ENCODE data around the gene PIGU. TPM values are rescaled to one million over a fixed set of nuclear protein-coding genes. Genes with fewer than 3 reads are reported as not detected.
A peak's percentile ranks its signal among the peaks of the same experiment; 100 is the strongest.
"Not testable (repeated sequence)": the region's sequence is repeated elsewhere in the genome, so short reads cannot be mapped to it uniquely, and the experiment has no call there.

PIGU gene, protein sequence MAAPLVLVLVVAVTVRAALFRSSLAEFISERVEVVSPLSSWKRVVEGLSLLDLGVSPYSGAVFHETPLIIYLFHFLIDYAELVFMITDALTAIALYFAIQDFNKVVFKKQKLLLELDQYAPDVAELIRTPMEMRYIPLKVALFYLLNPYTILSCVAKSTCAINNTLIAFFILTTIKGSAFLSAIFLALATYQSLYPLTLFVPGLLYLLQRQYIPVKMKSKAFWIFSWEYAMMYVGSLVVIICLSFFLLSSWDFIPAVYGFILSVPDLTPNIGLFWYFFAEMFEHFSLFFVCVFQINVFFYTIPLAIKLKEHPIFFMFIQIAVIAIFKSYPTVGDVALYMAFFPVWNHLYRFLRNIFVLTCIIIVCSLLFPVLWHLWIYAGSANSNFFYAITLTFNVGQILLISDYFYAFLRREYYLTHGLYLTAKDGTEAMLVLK
- 14.5 TPM for total RNA-seq
- long read RNA-seq, transcript PIGU-201 (12 exons, 1,632 nt): major isoform, 13 of 15 reads
- long read RNA-seq, partial matches to known transcripts: 1 of 15 reads
- long read RNA-seq, other reads (novel, unspliced or antisense): 1 of 15 reads

DNA sequence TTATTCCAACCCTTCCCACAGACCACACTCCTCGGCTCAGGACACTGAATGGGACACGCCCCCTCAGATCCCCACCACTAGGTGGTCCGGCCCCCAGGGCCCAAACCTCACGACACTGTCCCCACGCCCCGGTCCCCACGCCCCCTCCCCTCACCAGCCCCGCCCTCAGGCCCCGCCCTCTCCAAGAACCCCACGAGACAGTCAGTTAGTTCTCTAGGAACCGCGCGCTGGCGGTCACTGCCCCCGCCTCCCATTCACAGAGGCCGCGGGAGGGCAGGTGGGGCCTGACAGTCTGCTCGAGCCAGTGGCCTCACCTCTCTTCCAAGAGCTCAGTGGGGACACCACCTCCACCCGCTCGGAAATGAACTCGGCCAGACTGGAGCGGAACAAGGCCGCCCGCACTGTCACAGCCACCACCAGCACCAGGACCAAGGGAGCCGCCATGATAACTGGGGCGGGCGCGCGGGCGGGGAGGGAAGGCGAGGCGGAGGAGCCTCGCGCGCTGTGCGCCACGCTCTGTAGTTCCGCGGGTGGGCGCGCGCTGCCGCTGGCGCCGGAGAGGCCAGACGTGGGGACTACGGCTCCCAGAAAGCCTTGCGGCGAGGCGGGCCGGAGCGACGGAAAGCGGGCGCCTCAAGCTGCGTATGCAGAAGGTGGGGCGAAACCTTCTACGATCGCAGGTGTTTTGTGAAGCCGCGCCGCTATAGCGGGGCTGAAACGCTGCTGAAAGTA, at the start of gene PIGU:
Gene PIGU (minus strand): TSS at position 451 of the 732 bp plus-strand sequence. CDS start 7 bp downstream, at position 444.
- DNase-seq (peak; percentile 98), ATAC-seq (peak; percentile 99)
- intact Hi-C loops (cut with micrococcal nuclease): no loop called here

- ATAC-seq (peak; percentile 79), DNase-seq (no peak)
- intact Hi-C loops (cut with micrococcal nuclease): no loop called here
Measured at GRCh38 chr20:34724172-34724571, 47.3 kb upstream of the PIGU start.

GRCh38 chr20:34722560-34722959, 45.7 kb upstream of the PIGU start:
- ATAC-seq; DNase-seq; intact Hi-C loops (cut with micrococcal nuclease): not testable (repeated sequence)

DNA sequence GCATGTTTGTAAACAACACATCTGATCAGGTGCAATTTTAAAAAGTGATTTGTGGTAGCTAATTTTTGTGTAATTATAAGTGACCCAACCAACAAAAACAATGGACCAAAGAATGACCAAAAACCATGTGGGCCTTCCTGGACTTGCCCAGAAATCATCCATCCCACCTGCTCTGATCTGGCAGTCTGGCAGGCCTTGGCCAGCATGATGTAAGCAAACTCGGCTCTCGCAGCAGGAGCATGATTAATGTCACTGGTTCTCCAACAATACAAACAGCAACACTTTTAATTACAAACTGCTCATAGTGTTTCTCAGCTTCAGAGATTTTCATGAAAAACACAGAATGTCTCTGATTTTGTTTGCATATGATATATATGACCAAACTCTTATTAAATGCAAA, 43.4 kb upstream of the PIGU start:
- no peak for DNase-seq
- ATAC-seq: no peak
- intact Hi-C loops (cut with micrococcal nuclease): no loop called here

DNA sequence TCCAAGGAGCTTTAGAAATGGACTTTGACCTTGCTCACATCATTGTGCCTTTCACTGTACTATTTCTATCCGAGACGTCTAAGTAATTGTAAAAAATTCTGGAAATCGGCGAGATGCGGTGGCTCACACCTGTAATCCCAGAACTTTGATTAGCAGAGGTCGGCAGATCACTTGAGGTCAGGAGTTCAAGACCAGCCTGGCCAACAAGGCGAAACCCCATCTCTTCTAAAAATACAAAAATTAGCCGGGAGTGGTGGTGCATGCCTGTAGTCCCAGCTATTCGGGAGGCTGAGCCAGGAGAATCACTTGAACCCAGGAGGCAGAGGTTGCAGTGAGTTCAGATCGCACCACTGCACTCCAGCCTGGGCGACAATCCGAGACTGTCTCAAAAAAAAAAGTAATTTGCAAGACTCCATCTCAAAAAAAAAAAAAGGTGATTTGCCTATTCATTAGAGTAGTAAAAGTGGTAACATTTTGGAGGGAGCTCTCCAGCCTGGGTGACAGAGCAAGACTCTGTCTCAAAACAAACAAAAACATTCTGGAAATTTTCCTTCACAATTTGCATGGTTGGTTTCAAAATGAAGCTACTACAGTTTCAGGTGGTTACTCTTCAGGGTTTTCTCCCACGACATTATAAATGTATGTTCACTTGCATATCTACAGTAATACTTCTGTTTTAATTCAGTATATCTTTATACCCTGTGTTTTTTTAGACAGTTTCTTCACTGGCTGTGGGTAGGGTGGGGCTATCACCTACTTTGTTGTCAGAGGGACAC, 42.5 kb upstream of the PIGU start:
- intact Hi-C loops (cut with micrococcal nuclease); DNase-seq; ATAC-seq: not testable (repeated sequence)

DNA sequence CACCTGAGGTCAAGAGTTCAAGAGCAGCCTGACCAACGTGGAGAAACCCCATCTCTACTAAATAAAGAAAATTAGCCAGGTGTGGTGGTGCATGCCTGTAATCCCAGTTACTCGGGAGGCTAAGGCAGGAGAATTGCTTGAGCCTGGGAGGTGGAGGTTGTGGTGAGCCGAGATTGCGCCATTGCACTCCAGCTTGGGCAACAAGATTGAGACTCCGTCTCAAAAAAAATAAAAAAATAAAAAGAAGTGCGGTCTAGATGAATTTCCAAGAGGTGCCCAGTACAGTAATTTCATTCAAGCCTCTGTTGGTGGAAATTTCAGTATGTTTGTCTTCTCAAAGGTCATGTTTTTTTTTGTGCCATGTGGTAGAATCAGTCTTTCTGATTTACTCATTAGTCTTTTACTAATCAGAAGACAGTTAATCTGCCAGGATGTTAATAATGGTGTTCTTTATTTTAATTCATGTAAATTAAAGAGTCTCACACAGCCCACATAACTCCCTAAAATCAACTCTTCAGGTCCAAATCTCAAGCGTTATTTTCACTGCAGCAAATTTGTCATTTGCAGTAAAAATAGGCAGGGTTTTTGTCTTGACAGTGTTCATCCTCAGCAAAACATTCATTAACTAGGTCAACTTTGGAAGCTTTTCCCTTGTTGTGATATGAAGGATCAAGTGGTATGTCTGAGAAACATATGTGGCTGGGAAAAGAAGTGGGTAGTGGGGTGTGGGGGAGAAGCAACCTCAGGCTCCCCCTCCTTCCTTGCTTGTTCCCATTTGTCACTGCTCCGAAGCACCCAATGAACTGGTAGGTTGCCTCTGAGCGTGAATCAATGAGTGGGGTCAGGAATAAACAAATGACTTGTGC, 40.6 kb upstream of the PIGU start:
- no peak for DNase-seq
- ATAC-seq: no peak
- intact Hi-C loops (cut with micrococcal nuclease): no loop called here

DNA sequence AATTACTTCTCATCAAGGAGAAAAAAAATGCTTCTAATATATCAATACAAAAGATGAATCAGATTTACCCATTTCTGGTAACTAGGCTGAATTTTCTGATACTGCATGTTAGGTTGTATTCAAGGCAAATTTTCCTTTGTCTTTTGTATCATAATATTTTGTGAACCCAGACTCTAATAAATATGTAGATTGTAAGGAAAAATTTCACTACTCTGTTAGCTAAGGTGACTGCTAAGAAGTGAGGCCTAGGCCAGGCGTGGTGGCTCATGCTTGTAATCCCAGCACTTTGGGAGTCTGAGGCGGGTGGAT, 40.0 kb upstream of the PIGU start:
- no peak for DNase-seq
- intact Hi-C loops (cut with micrococcal nuclease): no loop called here
- no peak for ATAC-seq

DNA sequence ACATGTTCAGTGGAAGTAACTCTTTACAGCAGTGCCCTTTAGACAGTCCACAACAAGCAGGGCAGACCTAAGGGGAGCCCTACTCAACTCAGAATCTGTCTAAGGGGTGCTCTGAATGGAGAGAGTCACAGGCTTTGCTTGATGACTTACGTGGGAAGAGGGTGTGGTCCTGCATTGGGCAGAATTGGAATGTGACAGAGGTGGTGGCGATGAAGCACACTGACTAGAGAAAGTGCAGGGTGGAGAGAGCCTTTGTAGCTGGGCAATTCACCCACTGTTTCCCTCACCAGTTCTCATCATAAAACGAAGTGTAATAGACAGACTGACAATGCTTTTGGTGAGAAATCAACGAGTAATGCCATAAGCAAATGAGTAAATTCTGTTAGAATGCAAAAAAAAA, 38.5 kb upstream of the PIGU start:
- no peak for DNase-seq
- no peak for ATAC-seq
- intact Hi-C loops (cut with micrococcal nuclease): no loop called here

- ATAC-seq: not testable (repeated sequence)
Measured at GRCh38 chr20:34713944-34714515, 37.1 kb upstream of the PIGU start.

GRCh38 chr20:34713194-34713943, 36.5 kb upstream of the PIGU start:
- no peak for DNase-seq
- intact Hi-C loops (cut with micrococcal nuclease): no loop called here
- peak; percentile 1 for ATAC-seq

More at GRCh38 chr20:34713944-34714515, 37.1 kb upstream of the PIGU start:
- DNase-seq; intact Hi-C loops (cut with micrococcal nuclease): not testable (repeated sequence)

DNA sequence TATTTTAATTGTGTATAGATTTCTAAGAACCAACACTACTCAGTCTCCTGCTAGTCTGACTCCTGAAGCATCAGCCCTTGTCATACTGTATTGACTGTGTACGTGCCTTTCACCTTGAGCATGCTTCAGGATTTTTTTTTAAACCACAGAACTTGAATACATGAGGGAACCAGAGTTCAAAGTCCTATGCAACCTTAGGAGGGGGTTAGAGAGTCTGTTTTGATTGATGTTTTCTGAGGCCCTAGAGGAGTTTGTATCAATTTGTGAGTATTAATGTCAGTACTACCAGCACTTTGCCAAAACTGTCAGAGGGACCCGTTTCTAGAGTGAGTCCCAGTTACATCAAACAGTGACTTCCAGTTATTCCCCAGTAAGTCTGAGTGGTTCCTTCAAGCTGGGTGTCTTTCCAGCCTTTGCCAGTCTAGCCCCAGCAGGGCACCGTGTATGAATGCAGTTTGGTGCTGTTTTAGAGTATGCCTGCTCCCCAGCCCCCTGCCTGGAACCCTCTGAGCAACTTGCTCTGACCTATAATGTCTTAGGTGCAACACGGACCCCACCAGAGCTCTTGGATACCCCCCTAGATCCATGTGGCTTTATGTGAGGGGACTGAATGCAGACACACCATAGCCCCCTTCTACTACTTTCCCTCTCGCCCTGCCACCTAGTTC, 35.8 kb upstream of the PIGU start:
- intact Hi-C loops (cut with micrococcal nuclease): no loop called here
- DNase-seq (no peak), ATAC-seq (no peak)

DNA sequence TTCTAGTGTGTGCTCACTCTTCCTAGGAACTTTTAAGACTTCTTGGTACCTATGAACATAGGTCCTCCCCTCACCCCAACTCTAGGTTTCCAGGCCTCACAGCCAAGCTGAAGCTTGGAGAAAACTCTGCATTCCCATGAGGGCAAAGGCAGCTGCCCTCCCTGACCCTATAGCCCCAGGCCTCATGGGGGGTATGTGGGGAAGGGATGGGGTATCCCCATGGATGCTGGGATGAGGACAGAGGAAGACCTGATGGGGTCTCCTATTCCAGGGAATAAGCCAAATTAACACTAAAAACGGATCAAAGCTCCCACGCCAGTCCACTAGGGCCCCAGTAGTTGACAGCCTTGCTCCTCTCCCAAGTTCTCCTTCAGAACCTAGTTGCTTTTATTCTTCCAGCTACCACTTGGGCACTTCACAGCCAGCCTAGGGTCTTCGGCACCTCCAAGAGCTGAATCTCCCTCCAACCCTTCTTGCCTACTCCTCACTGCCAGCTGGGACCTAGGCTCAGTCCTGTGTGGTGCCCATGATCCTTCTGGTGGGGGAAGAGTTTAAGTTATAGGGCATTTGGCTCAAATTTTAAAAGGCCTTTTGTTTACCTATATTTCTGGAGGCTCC, 35.0 kb upstream of the PIGU start:
- ATAC-seq: no peak

GRCh38 chr20:34710861-34711574, 34.1 kb upstream of the PIGU start:
- ATAC-seq (no peak), DNase-seq (no peak)
- intact Hi-C loops (cut with micrococcal nuclease): no loop called here

More for the DNA sequence above, 35.0 kb upstream of the PIGU start:
- DNase-seq: no peak
- intact Hi-C loops (cut with micrococcal nuclease): no loop called here

GRCh38 chr20:34710568-34710839, 33.6 kb upstream of the PIGU start:
- DNase-seq (no peak), ATAC-seq (no peak)
- intact Hi-C loops (cut with micrococcal nuclease): no loop called here

- peak; percentile 92 for DNase-seq
- intact Hi-C loops (cut with micrococcal nuclease): loop anchor here (10.0 kb wide), 1 partner anchor 175 kb away; no protein-coding TSS in a partner anchor
- ATAC-seq: peak; percentile 71
Measured at GRCh38 chr20:34709831-34710567, 33.1 kb upstream of the PIGU start.
